ENCODE data around the gene MBNL3.

DNA sequence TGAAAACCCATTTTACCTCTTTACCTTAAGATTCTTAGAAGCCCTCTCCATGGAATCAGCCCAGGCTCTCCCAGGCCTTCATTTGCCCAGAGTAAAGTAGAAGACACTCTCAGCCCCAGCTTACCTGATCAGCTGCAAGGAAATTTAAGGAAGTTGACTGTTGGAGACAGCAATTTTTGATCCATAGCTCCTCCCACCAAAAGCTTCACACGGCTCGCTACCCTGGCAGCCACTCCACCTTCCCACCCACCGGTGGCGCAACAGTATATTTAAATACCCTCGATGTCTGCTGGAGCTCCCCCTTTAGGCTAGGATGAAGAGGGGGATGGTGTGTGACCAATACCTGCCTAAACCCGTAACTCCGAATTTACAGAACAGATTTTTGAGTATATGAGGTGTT lies 75.4 kb downstream of the MBNL3 start:
- TF ChIP-seq POLR2AphosphoS5 (IDR thresholded peaks at IDR 0.05; ENCODE audit: low read depth, low read length) (no peak), TCF7L2 (IDR thresholded peaks at IDR 0.05; ENCODE audit: low read depth, low read length) (no peak)
- TF ChIP-seq, protein P1, sequence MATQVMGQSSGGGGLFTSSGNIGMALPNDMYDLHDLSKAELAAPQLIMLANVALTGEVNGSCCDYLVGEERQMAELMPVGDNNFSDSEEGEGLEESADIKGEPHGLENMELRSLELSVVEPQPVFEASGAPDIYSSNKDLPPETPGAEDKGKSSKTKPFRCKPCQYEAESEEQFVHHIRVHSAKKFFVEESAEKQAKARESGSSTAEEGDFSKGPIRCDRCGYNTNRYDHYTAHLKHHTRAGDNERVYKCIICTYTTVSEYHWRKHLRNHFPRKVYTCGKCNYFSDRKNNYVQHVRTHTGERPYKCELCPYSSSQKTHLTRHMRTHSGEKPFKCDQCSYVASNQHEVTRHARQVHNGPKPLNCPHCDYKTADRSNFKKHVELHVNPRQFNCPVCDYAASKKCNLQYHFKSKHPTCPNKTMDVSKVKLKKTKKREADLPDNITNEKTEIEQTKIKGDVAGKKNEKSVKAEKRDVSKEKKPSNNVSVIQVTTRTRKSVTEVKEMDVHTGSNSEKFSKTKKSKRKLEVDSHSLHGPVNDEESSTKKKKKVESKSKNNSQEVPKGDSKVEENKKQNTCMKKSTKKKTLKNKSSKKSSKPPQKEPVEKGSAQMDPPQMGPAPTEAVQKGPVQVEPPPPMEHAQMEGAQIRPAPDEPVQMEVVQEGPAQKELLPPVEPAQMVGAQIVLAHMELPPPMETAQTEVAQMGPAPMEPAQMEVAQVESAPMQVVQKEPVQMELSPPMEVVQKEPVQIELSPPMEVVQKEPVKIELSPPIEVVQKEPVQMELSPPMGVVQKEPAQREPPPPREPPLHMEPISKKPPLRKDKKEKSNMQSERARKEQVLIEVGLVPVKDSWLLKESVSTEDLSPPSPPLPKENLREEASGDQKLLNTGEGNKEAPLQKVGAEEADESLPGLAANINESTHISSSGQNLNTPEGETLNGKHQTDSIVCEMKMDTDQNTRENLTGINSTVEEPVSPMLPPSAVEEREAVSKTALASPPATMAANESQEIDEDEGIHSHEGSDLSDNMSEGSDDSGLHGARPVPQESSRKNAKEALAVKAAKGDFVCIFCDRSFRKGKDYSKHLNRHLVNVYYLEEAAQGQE (IDR thresholded peaks at IDR 0.05; ENCODE audit: insufficient read depth in 1 of 2, low read depth in 2 of 2, low read length in 1 of 2) = no peak
- TF ChIP-seq, protein P2, sequence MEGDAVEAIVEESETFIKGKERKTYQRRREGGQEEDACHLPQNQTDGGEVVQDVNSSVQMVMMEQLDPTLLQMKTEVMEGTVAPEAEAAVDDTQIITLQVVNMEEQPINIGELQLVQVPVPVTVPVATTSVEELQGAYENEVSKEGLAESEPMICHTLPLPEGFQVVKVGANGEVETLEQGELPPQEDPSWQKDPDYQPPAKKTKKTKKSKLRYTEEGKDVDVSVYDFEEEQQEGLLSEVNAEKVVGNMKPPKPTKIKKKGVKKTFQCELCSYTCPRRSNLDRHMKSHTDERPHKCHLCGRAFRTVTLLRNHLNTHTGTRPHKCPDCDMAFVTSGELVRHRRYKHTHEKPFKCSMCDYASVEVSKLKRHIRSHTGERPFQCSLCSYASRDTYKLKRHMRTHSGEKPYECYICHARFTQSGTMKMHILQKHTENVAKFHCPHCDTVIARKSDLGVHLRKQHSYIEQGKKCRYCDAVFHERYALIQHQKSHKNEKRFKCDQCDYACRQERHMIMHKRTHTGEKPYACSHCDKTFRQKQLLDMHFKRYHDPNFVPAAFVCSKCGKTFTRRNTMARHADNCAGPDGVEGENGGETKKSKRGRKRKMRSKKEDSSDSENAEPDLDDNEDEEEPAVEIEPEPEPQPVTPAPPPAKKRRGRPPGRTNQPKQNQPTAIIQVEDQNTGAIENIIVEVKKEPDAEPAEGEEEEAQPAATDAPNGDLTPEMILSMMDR (IDR thresholded peaks at IDR 0.05) = no peak
